Right forelimb (tissue), 1 donor: Measurements from ENCODE around the gene TCERG1.

Experiments
- DNase-seq: peaks from one replicate; pipeline ENCODE4 v3.0.0-alpha.2; 2018

The TCERG1 gene

GRCh38 chr5:146446861-146447733, at the start of gene TCERG1:
Gene TCERG1 (plus strand): TSS chr5:146447333. CDS start chr5:146447350, 17 bp downstream.
- DNase-seq = peak; percentile 99

GRCh38 chr5:146398826-146399225, 48.3 kb upstream of the TCERG1 start:
- DNase-seq = no peak

DNA sequence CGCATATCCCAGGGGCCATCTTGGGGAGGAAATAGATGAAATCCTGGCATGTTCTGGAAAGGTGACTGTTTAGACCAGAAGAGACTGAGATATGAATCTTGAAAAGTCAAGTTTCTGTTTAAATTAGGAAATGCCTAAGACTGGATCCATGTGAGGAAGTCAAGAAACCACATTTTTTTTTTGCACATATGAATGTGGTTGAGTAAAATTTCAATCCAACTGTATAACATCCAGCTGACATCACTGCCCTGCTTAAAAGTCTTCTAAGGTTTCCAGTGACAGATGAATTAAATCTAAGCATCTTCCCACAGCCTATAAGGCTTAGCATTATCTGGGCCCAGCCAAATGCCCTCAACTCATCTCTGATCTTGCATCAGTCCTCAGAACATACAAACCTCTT, 47.7 kb upstream of the TCERG1 start:
- DNase-seq = no peak

DNA sequence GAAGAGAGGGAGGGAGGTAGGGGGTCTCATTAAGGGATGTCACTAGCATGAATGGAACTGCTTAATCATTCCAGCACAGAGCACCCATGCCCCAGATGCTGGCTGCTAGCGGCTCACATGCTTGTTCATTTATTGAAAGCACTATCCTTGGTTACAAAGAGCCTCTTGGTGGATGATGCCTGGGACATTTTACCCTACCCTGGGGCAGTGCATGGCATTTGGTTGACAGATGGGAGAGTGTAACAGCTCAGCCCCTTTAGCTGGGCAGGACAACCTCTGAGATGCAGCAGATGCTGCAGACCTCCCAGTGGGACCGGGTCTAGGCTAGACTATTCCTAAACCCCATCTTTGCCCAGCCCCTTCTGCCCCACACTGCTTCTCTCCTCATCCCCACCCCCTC, 46.9 kb upstream of the TCERG1 start:
- no peak for DNase-seq

GRCh38 chr5:146401021-146401420, 46.1 kb upstream of the TCERG1 start:
- DNase-seq = no peak

- DNase-seq = no peak
Observed at GRCh38 chr5:146402949-146403348, 44.2 kb upstream of the TCERG1 start.

DNA sequence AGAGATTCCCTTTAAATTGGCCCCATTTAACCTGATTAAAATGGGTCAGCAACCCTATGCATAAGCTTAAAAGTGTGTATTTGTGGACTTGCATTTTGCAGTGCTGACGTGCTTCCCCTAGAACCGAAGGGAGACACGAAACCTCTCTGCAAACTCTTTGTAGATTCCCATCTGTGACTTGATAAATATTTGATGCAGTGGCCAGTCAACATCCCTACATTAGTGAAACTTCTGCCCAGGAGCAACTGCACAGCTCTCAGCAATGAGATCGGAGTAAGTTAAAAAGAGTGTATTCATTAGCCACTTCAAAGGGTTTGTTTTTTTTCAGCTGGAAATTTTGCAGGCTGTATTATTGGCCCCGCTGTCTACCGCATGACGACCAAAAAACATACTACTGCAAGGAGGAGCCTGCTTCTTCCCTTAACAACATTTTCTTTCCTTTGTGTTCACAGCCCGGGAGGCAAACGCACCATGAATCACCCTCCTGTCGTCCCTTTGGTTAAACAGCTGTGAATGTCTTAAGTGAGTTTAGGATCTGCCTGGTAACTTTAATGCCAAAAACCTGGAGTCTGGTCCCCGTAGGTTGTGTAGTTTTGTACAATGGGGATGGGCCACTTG, 38.0 kb upstream of the TCERG1 start:
- DNase-seq = no peak

- no peak for DNase-seq
Observed at GRCh38 chr5:146410272-146410671, 36.9 kb upstream of the TCERG1 start.

- DNase-seq = no peak
Observed at GRCh38 chr5:146419696-146420095, 27.4 kb upstream of the TCERG1 start.

DNA sequence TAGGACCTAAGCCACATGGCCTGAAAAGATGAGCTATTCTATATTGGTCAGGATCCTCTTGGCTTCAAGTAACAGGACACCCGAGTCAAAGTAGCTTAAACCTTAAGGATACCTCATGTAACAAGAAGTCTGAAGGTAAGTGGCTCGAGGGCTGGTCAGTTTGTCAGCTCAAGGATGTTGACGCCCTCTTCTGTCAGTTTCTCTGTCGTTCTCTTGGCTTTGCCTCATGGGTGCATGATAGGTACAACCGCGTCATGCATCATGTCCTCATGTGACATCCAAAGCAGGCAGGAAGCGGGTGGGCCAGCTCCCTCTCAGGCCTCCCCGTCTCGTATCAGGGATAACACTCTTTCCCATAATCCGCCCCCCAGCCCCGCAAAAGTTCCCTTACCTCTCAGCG, 22.1 kb upstream of the TCERG1 start:
- no peak for DNase-seq

DNA sequence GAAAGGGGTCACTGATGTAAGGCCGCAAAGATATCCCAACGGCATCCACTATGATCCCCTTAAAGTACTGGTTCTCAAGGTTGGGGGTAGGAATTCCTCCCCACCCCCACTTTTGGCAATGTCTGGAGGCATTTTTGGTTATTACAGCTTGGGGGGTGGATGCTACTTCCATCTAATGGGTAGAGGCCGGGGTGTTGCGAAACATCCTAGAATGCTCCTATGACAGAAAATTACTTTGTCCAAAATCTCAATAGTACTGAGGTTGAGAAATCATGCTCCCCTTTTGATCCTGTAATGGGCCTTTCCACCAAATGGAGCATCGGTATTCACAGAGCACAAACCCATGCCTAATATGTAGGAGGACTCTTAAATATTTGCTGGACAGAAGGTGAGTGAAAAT, 20.8 kb upstream of the TCERG1 start:
- DNase-seq = no peak

DNA sequence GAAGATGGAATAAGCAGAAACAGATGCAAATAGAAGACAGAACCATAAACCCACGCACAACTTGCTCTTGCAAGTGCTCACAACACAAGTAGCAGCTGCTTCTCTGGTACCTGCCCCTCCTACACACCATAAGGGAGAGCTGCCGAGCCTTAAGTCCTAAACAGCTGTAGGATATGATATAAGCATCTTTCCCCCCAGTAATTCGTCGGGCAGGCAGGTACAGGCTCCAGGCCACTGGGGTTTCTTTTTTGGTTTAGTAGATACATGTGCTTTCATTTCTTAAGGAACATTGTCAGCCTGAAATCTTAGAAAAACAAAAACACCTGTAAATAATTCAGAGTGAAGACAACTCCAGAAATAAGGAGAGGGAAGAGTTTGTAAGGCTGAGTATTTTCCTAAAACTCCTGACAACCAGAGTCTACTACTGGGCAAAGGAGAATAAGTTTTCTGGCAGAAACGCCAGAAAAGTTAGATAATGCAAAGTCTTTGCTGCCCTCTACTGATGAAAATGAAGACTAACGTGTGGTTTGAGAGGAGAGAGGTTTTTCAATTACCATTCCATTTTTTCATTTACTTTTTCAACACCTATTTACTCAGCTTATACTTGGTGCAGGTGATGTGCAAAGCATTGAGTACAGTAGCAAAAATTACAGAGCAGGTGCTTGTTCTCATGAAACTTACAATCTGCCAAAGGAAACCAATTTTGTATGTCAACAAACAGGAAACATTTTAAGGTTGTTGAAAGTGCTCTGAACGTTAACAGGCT, 20.1 kb upstream of the TCERG1 start:
- no peak for DNase-seq

- no peak for DNase-seq
Observed at GRCh38 chr5:146427619-146427997, 19.5 kb upstream of the TCERG1 start.

- DNase-seq = no peak
Observed at GRCh38 chr5:146428658-146429057, 18.5 kb upstream of the TCERG1 start.

DNA sequence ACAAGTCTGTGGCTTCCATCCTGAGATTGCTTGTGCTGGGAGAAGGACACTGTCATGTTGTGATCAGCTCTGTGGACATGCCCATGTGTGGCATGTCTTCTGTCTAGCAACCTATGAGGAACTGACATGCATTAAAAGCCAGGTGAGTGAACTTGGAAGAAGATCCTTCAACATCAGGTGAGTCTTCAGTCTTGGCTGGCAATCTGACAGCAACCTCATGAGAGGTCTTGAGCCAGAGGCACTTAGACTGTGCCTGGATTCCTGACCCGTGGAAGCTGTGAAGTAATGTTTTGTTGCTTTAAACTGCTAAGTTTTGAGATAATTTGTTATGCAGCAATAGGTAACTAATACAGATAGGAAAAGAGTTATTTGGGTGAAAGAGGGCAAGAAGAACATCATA, 6.8 kb upstream of the TCERG1 start:
- DNase-seq = no peak

GRCh38 chr5:146440870-146441495, 6.2 kb upstream of the TCERG1 start:
- no peak for DNase-seq

DNA sequence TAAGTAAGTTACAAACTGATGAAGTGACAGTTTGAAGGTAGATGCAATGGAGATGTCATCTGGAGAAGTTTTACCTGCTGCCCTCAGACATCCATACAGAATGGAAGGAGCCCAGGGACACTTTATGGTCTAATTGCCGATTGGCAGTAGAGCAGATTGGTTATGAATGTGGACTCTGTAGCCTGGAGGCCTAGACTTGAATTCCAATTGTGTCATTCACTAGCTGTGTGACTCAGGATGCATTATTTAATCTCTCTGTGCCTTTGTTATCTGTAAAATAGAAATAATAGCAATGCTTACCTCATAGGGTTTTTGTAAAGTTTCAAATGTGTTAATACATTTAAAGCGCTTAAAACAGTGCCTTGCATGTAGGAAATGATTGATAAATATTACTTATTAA, 5.2 kb upstream of the TCERG1 start:
- DNase-seq = no peak

- DNase-seq = no peak
Observed at GRCh38 chr5:146447734-146448380, 724 bp downstream of the TCERG1 start.

- DNase-seq = no peak
Observed at GRCh38 chr5:146448783-146449519, 1.8 kb downstream of the TCERG1 start.

DNA sequence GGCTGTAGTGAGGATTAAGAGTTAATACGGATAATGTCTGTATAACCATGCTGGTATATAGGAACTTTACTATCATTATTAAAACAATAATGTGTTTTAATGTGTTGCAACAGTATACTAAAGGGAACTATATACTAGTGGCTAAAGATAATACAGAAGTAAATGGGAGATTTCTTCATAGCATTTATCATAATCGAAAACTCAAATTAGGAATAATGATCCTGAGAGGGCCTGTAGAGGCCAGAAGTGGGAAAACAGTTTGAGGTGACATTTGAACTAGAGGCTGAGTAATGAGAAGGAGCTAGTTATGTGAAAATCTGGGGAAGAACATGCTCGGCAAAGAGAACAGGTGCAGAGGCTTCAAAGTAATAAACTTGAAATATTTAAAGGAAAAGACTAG, 2.9 kb downstream of the TCERG1 start:
- no peak for DNase-seq

GRCh38 chr5:146451411-146451810, 4.3 kb downstream of the TCERG1 start:
- DNase-seq = no peak

- DNase-seq = no peak
Observed at GRCh38 chr5:146457431-146457830, 10.3 kb downstream of the TCERG1 start.
